Effector memory CD8-positive, alpha-beta T cell (primary cell): ENCODE measurements around the gene LRP3.

Source experiments
- ATAC-seq: fragments of 150-1000 bp; cut with Tn5 transposase; replicated peaks from 2 replicates; pipeline ENCODE4 v1.10.0; 2021; ENCODE audit warnings: mild to moderate bottlenecking, moderate library complexity
- DNase-seq, 3 experiments: peaks; one replicate each; pipeline ENCODE4 v3.0.0; 2021
- H3K27ac Mint-ChIP-seq, 2 donors: one replicate each; pipeline ENCODE4 v1.8.0; 2022; ENCODE audit warnings: mild to moderate bottlenecking in 2 of 2, mixed read lengths in 2 of 2, moderate library complexity in 2 of 2
- H3K27me3 Mint-ChIP-seq, 2 donors: one replicate each; pipeline ENCODE4 v1.8.0; 2022; ENCODE audit warnings: mixed read lengths in 2 of 2
- H3K36me3 Mint-ChIP-seq: one replicate; pipeline ENCODE4 v1.8.0; 2022; ENCODE audit warnings: mild to moderate bottlenecking, moderate library complexity, mixed read lengths; ENCODE audit not compliant: insufficient read depth
- H3K4me1 Mint-ChIP-seq, 2 donors: one replicate each; pipeline ENCODE4 v1.8.0; 2022; ENCODE audit warnings: low read depth in 2 of 2, mixed read lengths in 2 of 2
- H3K4me3 Mint-ChIP-seq, 2 donors: one replicate each; pipeline ENCODE4 v1.8.0; 2022; ENCODE audit warnings: mild to moderate bottlenecking in 2 of 2, mixed read lengths in 2 of 2, moderate library complexity in 2 of 2
- H3K9me3 Mint-ChIP-seq, 2 donors: one replicate each; pipeline ENCODE4 v1.8.0; 2022; ENCODE audit warnings: mixed read lengths in 2 of 2

Gene LRP3

DNA sequence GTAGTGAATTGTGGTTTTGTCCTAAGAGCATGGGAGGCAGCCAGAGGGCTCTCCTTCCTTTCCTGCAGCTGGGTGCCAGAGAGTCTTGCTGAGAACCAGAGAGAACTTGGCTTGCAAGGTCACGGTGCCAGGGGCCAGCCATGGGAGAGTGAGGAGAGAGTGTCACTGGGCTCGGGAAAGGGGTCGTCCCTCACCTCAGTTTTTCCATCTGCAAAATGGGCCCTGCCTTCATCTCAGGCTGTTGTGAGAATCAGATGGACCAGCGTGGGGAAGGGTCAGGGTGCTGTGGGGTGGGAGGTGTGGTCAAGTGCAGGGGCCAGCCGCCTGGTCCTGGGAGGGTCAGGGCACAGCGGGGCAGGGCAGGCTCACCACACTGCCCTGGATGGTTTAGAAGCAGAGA lies 7.3 kb downstream of the LRP3 start:
- H3K9me3 Mint-ChIP-seq = no peaks in the 10 kb centered on the region
- DNase-seq (no peak), ATAC-seq (no peak)
- peaks cover 0 to 4% of the 10 kb centered on the region in 2 donors for H3K4me1 Mint-ChIP-seq
- peaks cover 0 to 15% of the 10 kb centered on the region in 2 donors for H3K27me3 Mint-ChIP-seq
- no peak overlapping the region for H3K4me3 Mint-ChIP-seq
- no peaks in the 10 kb centered on the region for H3K36me3 Mint-ChIP-seq
- H3K27ac Mint-ChIP-seq = no peak overlapping the region

DNA sequence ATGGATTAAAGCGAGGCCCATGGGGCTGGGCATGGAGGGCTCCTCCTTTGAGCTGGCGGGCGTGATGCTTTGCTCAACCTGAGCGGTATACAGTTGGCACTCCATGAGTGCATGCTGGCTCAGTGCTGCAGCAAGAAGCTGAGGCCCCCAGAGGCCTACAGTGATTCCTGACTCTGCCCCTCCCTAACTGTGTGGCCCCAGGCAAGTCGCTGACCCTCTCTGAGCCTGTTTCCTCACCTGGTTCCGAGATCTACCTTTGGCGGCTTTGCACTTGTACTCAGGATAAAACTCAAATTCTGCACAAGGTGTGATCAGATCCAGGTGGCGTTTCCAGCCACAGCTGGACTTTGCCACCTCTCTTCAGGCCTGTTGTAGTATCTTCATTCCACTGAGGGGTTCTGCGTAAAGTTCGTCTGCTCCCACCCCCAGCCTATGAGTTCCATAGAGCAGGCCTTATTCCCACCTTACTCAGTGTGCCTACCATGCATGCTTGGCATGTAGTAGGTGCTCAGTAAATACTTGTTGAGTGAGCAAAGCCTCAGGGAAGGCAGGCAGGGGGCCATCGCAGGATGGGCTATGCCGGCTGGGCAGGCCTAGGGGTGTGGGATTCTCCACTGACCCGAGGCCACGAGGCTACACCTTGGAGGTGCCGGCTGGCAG lies 7.9 kb downstream of the LRP3 start:
- Mint-ChIP-seq H3K36me3 (no peaks in the 10 kb centered on the region), H3K4me3 (no peak overlapping the region), H3K27ac (no peak overlapping the region), H3K27me3 (peaks cover 0 to 10% of the 10 kb centered on the region in 2 donors), H3K4me1 (peaks cover 0 to 2% of the 10 kb centered on the region in 2 donors), H3K9me3 (no peaks in the 10 kb centered on the region)
- no peak for ATAC-seq
- no peak for DNase-seq

DNA sequence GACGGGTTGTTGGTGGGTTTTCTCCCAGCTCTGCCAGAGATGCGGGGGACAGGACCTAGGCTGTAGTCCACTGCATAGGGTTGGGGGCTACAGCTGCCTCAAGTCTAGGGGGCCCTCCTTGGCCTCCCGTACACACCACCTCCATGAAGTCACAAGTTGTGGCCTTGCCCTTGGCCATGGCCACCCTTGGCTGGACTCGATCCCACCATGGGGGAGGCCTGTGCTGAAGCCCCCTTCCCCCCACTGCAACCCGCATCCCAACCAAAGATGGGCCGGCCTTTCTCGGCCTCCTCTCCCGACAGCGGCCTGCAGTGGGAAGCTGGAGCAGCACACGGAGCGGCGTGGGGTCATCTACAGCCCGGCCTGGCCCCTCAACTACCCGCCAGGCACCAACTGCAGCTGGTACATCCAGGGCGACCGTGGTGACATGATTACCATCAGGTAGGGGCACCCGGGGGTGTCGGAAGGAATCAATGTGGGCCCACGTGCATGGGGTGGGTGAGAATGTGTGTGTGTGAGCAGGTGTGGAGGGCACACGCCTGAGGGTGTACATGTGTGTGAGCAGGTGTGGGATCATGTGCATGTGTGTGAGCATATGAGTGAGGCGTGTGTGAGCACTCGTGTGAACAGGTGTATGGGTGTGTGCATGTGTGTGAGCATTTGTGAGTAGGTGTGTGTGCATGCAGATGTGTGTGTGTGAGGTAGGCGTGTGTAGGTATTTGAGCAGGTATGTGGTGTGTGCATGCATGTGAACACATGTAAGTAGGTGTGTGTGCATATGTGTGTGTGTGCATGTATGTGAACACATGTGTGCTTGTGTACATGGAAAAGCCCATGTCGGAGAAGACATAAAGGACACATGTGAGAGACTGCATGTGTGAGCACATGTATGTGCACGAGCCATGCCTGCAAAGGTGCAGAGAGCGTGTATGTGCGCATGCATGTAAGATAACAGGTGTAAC lies 8.7 kb downstream of the LRP3 start:
- no peak overlapping the region for H3K4me3 Mint-ChIP-seq
- H3K4me1 Mint-ChIP-seq = no peaks in the 10 kb centered on the region
- no peaks in the 10 kb centered on the region for H3K36me3 Mint-ChIP-seq
- DNase-seq = no peak
- ATAC-seq = no peak
- no peaks in the 10 kb centered on the region for H3K9me3 Mint-ChIP-seq
- peaks cover 0 to 6% of the 10 kb centered on the region in 2 donors for H3K27me3 Mint-ChIP-seq
- no peak overlapping the region for H3K27ac Mint-ChIP-seq

DNA sequence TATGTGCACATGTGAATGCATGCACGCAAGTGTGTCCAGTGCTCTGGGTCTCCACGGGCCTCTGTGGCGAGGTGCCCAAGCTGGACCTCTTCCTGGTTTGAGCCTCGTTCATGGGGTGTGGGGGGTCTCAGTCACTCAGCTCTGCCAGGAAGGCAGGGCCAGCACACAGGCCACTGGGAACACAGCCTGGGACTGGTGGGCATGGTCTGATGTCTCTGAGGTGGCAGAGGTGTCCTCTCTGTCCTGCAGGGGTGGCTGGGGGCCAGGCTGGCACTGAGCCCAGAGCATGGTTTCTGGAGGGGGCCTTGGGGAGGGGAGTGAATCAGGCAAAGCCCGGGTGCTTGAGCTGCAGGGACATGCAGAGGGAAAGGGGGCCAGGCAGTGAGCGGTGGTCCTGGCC lies 9.4 kb downstream of the LRP3 start:
- ATAC-seq (no peak), DNase-seq (no peak)
- peaks cover 0 to 6% of the 10 kb centered on the region in 2 donors for H3K27me3 Mint-ChIP-seq
- H3K27ac Mint-ChIP-seq = no peak overlapping the region
- H3K36me3 Mint-ChIP-seq = no peaks in the 10 kb centered on the region
- no peaks in the 10 kb centered on the region for H3K4me1 Mint-ChIP-seq
- no peak overlapping the region for H3K4me3 Mint-ChIP-seq
- no peaks in the 10 kb centered on the region for H3K9me3 Mint-ChIP-seq

DNA sequence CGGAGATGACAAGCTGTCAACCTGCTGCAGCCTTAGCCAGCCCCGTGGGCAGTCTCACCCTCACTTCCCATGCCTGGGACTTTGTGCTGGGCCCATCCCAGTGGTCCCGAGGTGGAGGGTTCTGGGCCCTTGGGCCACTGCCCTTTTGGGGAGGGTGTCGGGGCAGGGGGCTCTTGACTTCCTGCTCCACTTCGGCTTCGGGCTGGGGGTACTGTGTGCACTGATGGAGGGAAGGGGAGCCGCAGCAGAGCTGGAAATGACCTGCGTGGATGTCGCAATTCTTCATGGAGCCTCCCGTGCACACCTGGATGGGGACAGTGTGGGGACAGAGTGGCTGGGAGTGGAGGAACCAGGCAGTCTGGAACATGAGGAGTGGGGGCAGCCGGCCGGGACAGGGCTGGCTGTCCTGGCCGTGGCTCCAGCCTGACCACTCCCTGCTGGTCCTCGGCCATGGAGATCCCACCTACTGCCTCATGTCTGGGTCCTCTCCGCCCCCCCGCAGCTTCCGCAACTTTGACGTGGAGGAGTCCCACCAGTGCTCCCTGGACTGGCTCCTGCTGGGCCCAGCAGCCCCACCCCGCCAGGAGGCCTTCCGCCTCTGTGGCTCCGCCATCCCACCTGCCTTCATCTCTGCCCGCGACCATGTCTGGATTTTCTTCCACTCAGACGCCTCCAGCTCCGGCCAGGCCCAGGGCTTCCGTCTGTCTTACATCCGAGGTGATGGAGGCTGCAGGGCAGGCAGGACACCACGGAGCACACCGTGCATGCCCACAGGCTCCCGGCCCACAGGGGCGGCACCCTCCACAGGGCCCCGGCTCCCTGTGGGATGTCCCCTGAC lies 10.2 kb downstream of the LRP3 start:
- Mint-ChIP-seq H3K9me3 (no peaks in the 10 kb centered on the region), H3K36me3 (no peaks in the 10 kb centered on the region), H3K4me1 (no peaks in the 10 kb centered on the region), H3K27me3 (peaks cover 0 to 6% of the 10 kb centered on the region in 2 donors), H3K4me3 (no peak overlapping the region), H3K27ac (no peak overlapping the region)
- no peak for ATAC-seq
- DNase-seq = no peak

DNA sequence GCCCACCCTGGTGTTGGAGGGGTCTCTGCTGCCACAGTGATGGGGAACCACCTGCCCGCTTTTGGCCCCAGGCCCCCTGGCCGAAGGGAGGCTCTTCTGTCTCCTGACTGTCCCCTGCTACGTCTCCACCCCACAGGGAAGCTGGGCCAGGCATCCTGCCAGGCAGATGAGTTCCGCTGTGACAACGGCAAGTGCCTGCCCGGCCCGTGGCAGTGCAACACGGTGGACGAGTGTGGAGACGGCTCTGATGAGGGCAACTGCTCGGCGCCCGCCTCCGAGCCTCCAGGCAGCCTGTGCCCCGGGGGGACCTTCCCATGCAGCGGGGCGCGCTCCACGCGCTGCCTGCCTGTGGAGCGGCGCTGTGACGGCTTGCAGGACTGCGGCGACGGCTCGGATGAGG lies 11.0 kb downstream of the LRP3 start:
- H3K27me3 Mint-ChIP-seq = peaks cover 0 to 6% of the 10 kb centered on the region in 2 donors
- no peaks in the 10 kb centered on the region for H3K4me1 Mint-ChIP-seq
- no peaks in the 10 kb centered on the region for H3K36me3 Mint-ChIP-seq
- no peaks in the 10 kb centered on the region for H3K9me3 Mint-ChIP-seq
- H3K27ac Mint-ChIP-seq = no peak overlapping the region
- DNase-seq (no peak), ATAC-seq (no peak)
- no peak overlapping the region for H3K4me3 Mint-ChIP-seq

DNA sequence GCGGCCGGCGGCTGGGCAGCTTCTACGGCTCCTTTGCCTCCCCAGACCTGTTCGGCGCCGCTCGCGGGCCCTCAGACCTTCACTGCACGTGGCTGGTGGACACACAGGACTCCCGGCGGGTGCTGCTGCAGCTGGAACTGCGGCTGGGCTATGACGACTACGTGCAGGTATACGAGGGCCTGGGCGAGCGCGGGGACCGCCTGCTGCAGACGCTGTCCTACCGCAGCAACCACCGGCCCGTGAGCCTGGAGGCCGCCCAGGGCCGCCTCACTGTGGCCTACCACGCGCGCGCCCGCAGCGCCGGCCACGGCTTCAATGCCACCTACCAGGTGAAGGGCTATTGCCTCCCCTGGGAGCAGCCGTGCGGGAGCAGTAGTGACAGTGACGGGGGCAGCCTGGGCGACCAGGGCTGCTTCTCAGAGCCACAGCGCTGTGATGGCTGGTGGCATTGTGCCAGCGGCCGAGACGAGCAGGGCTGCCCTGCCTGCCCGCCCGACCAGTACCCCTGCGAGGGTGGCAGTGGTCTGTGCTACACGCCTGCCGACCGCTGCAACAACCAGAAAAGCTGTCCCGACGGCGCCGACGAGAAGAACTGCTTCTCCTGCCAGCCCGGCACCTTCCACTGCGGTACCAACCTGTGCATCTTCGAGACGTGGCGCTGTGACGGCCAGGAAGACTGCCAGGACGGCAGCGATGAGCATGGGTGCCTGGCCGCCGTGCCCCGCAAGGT lies 11.6 kb downstream of the LRP3 start:
- no peak for ATAC-seq
- Mint-ChIP-seq H3K4me1 (no peaks in the 10 kb centered on the region), H3K4me3 (no peak overlapping the region), H3K27me3 (peaks cover 0 to 7% of the 10 kb centered on the region in 2 donors), H3K27ac (no peak overlapping the region), H3K36me3 (no peaks in the 10 kb centered on the region), H3K9me3 (no peaks in the 10 kb centered on the region)
- no peak for DNase-seq

DNA sequence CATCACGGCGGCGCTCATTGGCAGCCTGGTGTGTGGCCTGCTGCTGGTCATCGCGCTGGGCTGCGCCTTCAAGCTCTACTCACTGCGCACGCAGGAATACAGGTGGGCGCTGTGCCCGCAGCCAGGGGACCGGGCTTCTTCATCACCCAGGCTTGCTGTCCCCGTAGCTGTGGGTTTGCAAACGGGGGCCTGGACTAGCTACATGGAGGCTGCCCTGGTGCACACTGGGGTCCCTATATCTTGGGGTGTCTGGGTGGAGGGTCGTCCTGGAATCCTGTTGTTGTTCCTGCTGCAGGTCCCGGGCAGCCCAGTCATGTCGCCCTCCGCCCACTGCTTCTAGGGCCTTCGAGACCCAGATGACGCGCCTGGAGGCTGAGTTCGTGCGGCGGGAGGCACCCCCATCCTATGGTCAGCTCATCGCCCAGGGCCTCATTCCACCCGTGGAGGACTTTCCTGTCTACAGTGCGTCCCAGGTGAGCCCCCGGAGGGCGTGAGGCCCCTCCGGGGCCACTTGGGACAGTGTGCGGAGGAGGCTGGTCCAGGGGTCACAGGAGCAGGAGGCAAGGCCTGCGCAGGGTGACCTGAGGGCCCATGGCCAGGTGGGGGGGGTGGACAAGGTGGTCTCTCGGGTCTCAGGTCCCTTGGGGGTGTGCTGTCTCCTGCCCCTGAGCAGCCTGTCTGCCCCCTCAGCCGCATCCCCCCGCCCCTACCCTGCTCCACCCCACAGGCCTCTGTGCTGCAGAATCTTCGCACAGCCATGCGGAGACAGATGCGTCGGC lies 12.3 kb downstream of the LRP3 start:
- no peaks in the 10 kb centered on the region for H3K4me1 Mint-ChIP-seq
- peaks cover 0 to 9% of the 10 kb centered on the region in 2 donors for H3K27me3 Mint-ChIP-seq
- H3K4me3 Mint-ChIP-seq = no peak overlapping the region
- no peak for ATAC-seq
- H3K9me3 Mint-ChIP-seq = no peaks in the 10 kb centered on the region
- no peak for DNase-seq
- no peak overlapping the region for H3K27ac Mint-ChIP-seq
- H3K36me3 Mint-ChIP-seq = no peaks in the 10 kb centered on the region

DNA sequence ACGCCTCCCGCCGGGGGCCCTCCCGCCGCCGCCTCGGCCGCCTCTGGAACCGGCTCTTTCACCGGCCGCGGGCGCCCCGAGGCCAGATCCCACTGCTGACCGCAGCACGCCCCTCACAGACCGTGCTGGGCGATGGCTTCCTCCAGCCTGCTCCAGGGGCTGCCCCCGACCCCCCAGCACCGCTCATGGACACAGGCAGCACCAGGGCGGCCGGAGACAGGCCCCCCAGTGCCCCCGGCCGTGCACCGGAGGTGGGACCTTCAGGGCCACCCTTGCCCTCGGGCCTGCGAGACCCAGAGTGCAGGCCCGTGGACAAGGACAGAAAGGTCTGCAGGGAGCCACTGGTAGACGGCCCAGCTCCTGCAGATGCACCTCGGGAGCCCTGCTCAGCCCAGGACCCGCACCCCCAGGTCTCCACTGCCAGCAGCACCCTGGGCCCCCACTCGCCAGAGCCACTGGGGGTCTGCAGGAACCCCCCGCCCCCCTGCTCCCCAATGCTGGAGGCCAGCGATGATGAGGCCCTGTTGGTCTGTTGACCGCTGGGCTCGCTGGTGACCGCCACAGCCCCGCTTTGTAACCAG lies 13.0 kb downstream of the LRP3 start:
- no peak for ATAC-seq
- H3K36me3 Mint-ChIP-seq = no peaks in the 10 kb centered on the region

DNA sequence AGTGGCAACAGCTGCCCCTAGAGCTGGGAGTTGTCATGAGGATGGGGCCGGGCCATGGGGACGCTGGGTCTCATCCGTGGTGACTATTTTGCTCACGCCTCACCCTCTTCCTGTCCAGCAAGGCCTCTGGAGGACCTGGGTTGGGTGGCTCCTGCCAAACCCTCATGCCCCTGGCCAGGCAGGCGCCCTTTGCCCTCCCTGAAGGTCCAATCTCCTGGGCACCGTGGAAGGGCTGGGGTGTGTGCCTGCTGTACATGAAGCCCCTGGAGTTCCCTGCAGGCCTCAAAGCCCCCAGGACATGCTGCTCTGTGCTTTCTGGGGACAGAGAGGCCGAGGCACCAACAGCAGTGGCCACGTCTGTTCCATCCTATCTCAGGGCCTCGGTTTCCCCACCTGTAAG lies 13.8 kb downstream of the LRP3 start:
- no peak for ATAC-seq
- no peak overlapping the region for H3K4me3 Mint-ChIP-seq
- no peak for DNase-seq
- no peak overlapping the region for H3K27ac Mint-ChIP-seq
- no peaks in the 10 kb centered on the region for H3K36me3 Mint-ChIP-seq
- no peaks in the 10 kb centered on the region for H3K4me1 Mint-ChIP-seq
- peaks cover 0 to 9% of the 10 kb centered on the region in 2 donors for H3K27me3 Mint-ChIP-seq
- H3K9me3 Mint-ChIP-seq = no peaks in the 10 kb centered on the region

More for the DNA sequence above, 13.0 kb downstream of the LRP3 start:
- H3K4me3 Mint-ChIP-seq = no peak overlapping the region
- no peak for DNase-seq
- H3K27ac Mint-ChIP-seq = no peak overlapping the region
- H3K4me1 Mint-ChIP-seq = no peaks in the 10 kb centered on the region
- no peaks in the 10 kb centered on the region for H3K9me3 Mint-ChIP-seq
- H3K27me3 Mint-ChIP-seq = peaks cover 0 to 9% of the 10 kb centered on the region in 2 donors

DNA sequence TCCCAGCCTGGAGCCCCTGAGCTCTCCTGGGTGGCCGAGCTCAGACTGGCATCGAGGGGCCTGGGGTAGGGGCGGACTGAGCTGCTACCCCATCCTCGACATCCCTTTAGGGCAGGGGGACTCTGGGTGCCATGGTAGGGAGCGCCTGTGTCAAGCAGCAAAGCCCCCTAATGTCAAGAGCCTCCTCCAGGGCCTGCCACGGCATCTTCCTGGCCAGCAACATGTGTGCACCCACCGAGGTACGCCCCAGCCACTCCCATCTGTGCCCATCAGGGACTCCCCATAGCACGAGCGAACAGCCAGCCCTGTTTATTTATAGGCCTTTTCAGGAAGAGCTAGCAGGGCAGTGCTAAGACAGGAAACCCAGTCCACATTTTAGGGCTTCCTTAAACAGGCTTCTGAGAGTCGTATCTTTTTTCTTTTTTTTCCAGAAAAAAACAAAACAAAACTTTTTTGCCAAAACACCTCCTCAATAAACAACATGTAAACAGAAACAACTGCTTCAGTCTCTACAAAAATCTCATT lies 14.3 kb downstream of the LRP3 start:
- Mint-ChIP-seq H3K9me3 (no peaks in the 10 kb centered on the region), H3K4me1 (no peaks in the 10 kb centered on the region), H3K27ac (no peak overlapping the region), H3K4me3 (no peak overlapping the region), H3K27me3 (peaks cover 0 to 9% of the 10 kb centered on the region in 2 donors), H3K36me3 (no peaks in the 10 kb centered on the region)
- no peak for DNase-seq
- no peak for ATAC-seq
